GM18907 (cell line): ENCODE measurements around the gene INCA1.
A peak's percentile ranks its signal among the peaks of the same experiment; 100 is the strongest.

ENCODE experiments used
- ATAC-seq: cut with Tn5 transposase; IDR thresholded peaks from one replicate; pipeline ENCODE4 v1.9.1; 2021; ENCODE audit warnings: mild to moderate bottlenecking, moderate library complexity; ENCODE audit not compliant: unreplicated experiment

INCA1 gene

DNA sequence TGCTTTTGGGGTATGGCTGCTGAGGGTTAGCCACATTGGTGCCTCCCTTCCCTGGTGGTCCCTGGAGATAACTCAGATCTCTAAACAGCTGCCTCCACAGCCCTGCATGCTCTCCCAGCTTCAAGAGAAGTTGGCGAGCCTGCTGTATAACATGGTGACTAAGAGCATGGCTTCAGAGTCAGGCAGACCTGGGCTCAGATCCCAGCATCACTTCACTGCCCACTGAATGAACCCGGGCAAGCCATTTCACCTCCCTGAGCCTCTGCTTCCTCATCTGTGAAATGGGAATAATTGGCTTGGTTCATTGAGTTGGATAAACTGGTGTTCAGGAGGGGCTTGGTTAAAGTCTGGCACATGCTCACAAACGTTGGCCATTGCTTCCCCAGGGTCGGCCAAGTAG is 17.0 kb upstream of the INCA1 start:
- no peak for ATAC-seq

DNA sequence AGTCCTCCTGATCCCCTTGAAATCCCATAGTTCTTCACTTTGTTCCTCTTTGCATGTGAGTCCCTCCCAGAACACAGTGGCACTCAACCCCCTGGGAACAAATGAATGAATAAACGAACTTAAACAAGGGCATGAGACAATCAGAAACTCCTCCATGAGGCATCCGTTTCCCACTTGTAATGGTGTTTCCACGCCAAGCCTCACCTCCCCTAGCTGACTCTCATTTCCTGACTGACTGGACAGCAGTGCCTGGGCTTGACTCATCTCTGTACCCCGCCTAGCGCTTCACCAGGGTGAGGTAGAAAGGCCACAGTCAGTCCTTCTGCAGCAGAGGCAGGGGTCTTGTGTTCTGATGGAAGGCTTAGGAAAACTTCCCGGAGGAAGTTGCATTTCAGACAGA is 14.6 kb upstream of the INCA1 start:
- no peak for ATAC-seq

DNA sequence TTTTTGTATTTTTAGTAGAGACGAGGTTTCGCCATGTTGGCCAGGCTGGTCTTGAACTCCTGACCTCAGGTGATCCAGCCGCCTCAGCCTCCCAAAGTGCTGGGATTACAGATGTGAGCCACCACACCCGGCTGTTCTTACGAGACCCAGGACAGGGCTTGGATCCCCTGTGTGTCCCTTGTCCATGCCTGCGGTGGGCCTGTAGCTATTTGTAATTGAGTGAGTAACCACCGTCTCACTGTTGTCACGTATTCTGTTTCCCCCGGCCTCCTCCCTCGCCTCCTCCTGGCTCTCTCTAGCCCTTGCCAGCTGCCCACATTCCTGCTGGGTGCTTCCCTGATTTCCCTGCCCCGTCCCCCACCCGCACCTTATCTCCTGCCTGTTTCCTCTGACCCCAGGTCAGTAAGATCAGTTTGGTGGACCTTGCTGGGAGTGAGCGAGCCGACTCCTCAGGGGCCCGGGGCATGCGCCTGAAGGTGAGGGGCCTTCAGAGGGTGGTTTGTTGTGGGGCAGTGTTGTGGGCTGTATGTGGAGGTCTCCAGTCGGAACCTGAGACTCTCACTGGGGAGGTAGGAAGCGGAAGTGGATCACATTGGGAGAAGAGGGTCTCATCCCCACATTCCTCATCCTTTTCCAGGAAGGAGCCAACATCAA is 6.0 kb upstream of the INCA1 start:
- no peak for ATAC-seq

DNA sequence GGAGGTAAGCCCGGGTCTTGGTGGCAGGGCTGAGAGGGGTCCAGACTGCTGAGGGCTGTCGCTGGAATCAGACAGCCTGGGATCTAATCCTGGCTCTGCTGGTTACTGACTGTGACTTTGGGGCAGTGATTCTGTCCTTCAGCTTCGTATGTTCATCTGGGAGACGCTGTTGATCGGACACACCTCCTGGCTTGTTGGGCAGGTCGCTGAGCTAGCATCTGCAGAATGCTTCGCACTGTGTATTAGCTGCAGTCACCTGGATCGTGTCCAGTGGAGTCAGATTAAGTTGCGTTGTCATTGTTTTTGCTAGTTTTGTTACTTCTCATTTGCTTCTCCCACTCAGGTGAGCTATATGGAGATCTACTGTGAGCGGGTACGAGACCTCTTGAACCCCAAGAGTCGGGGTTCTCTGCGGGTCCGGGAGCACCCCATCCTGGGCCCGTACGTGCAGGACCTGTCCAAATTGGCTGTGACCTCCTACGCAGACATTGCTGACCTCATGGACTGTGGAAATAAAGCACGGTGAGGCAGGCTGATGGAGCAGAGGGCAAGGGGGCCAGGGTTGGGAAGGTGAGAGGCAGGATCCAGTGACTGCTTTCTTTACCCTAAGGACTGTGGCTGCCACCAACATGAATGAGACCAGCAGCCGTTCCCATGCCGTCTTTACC is 4.9 kb upstream of the INCA1 start:
- no peak for ATAC-seq

DNA sequence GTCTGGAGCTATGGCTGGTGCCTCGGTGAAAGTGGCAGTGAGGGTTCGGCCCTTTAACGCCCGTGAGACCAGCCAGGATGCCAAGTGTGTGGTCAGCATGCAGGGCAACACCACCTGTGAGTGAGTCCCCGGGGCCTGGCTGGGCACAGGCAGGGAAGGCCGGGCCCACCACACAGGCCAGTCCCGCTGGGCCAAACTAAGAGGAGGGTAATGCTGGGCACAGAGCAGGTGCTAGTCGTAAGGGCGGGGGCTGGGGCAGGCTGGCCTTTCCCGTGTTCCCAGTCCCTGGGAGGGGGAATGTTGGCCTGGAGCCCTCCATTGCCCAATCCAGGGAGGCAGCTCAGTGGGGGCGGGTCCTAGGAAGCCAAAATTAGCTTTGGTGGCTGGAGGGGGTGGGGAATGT is 2.9 kb upstream of the INCA1 start:
- ATAC-seq, result no peak

DNA sequence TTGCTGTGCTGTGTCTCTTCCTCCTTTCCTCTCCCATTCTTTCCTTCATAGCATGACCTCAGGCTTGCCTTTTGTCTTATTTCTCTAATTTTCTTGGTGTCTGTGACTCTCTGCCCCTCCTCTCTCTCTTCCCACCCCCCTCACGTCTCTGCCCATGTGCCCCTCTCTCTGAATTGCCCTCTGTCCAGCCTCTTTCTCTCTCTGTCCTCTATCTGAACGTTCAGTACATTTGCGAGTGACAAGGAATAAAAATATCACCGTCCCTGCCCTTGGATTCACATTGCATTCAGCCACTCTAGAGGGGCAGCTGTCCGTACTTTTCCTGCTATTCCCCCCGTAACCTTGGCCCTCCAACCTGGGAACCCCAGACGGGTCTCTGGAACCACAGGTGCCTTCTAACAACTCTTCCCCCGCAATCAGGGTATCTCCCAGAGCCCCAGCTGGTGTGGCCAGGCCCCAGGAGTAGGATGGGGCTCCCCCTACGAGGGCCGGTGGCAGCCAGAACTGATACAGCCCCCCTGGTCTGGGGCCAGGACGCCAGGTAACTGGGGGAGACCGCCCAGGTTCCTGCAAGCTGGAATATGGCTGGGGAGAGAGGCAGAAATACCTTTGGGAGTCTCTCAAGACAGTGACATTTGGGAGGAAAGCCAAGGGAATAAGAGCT is 2.2 kb upstream of the INCA1 start:
- ATAC-seq, result no peak

DNA sequence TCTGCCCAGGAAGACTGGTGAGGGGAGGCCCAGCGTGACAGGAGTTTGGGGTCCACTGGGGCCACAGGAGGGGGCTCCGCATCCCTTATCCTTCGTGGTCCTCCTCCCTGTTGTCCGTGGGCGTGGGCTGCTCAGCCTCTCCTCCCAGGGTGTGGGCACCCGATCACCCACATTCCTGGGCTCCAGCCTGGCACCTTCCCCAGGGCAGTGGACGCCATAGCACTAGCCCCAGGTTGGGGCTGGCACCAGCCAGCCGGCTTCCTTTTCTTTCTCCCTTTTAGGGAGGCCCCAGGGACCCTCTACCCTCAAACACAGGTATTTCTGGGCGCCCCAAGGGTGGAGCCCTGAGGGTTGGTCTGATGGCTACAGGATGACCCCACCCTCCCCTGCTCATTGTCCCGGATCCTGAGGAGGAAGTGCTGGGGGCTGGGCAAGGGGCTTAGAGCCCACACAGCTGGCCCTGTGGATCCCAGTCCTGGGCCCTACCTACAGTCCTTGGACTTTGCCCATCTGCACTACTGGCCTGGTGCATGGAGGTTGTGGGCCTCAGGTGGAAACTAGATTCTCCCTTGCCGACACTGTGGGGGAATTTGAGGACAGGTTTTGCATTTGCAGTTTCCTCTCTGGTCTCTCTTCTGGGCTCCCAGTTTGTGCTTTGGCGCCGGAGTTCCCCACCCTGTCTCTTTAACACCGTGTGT is 1.6 kb upstream of the INCA1 start:
- no peak for ATAC-seq

DNA sequence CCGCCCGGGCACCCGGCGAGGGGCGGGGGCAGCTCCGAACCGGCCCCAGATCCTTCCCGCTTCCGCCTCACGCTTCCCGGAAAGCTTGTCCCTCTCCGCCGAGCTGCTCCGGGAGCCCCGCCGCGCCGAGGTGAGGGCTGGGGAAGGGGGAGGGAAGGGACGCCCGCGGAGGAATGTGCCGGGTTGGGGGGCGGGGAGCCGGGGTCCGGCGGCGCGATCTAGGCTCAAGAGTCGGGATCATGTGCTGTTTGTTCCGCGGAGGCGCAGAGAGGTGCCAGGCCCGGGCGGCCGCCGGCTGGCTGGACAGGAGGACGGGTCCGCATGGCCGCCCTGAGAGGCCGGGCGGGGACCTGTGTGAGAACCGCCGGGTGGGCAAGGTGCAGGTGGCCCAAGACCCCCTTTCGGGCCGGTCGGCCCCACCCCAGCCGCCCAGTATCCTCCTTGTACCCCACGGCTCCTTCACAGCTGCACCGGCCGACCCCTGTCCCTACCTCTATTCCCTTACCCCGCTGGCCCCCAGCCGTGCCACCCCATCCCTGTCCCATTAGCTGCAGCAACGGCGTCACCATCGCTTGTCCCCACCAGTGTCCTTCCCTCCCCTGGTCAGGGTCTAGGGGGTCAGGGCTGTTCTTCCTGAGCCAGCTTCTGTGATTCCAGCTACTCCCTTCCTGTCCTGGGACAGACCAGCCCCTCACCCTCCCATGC is 857 bp upstream of the INCA1 start:
- peak; percentile 12 for ATAC-seq

DNA sequence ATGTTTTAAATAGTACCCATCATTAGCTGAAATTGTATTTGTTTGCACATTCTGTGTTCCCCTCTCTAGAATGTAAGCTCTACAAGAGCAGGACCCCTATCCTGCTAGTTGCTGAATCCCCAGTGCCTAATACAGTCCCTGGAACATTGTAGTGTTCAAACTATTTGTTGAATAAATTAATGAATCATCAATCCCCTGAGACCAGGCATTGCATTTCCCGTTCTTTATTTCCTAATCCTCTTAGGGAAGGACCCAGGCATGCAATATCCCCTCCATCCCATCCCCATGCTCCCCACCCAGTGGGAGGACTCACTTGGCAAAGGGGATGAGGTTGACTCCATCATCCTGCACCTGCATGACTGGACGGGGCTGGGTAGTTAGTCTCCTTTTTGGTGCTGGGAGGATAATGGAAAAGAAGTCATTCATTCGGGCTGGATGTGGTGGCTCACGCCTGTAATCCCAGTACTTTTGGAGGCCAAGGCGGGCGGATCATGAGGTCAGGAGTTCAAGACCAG is 3.2 kb downstream of the INCA1 start:
- no peak for ATAC-seq

DNA sequence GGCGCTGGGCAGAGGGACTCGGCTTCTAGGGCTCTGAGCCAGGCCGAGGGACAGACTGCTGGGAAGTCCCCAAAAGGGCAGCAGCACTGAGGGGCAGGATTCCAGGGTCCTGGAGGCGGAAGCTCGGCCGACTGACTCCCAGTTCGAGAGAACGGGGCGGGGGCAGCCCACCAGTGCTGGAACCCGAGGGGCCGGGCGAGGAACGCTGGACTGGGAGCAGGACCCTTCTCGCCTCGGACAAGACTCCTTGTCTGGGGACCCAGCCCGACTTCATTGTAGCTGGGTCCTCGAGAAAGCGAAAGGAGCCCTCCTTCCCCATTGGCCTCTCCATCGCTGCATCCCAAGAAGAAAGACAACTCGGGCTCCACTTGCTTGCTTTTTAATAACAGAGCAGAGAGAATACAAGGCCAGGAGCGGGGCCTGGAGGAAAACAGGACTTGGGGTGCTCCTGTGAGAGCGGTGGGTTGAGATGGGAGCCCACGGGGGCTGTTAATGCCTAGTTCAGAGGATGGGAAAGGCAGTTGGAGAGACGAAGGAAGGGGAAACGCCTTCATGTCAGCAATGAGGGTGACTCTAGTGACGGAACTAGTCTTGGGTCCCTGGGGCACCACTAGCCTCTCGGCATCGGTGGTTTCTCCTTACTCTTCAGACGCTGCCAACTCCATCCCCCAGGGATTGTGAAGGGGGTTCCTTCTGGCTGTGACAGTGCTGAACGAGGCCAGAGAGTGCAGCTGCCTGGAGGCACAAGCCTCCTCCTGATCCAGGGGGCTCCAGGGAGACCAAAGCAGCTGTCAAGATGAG is 9.4 kb downstream of the INCA1 start:
- ATAC-seq, result peak; percentile 16

DNA sequence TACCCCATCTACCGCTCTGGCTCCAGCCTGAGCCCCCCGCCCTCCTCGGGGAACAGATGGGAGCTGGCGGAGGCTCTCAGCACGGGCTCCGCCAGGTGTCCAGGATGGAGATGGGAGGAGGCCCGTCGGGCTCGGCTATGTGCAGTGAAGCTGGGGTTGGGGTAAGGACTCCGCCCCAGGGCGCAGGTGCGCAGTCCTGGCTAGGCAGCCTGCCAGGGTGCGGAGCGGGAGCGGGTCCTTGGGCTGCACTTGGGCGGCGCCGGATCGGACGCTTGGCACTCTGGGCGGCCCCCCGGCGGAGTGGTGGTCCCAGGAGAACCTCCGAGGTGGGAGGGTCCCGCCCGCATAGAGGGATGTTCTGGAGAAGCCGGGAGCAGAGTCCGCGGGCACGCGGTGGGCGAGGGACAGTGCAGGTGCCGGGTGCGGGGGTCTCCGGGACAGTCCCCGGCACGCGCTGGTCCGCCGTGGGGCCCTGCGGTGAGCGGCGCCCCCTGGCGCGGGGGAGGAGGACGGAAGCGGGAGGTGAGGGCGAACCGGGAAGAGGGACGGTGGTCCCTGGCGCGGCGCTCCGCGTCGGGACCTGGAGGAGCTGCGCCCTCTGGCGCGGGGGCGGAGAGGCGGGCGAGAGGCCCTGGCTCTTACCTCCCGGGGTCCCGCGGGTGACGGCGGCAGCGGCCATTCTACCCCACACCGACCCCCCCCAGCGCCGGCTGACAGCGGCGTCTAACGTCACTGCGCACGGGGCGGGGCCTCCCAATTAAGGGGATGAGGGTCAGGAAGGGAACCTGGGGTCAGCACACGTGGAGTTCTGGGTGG is 10.2 kb downstream of the INCA1 start, which contains the start of gene CAMTA2:
Gene CAMTA2 (minus strand): TSS at position 725 of the 816 bp plus-strand sequence. CDS start 1,453 bp downstream, outside the sequence.
- ATAC-seq, result peak; percentile 63

DNA sequence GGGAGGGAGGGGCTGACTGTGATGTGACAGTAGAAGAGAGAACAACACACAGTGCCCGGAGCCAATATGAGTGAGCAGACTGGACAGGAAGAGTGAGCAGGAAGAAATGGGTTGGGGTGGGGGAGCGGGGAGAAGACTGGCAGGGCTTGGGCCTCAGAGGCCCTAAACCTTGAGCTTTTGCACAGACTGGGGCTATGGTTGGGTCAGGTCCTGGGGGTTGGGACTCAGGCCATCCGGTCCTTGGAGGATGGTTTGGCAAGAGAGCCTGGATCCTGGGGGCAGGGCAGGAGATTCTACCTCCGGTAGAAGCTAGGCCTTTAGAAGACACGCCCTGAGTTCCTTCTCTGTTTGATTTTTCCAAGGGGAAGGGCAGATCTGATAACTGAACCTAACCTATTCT is 10.9 kb downstream of the INCA1 start:
- ATAC-seq, result no peak

DNA sequence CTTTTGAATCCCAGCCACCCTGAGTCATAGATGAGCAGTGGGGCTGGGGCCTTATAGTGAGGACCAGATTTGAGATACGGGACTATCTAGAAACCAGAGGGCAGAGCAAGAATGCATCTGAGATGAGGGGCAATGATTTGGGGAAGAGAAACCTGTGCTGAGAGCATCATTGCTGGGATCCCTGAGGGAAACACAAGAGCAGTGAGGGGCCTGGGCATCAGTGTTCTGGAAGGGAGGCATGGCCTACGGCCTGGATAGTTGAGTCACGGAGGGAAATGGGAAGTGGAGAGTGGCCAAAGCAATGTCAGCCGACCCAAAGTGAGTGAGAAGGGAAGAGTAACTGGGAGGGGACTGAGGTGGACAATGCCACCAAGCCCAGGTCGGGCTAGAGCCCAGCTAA is 15.0 kb downstream of the INCA1 start:
- no peak for ATAC-seq

DNA sequence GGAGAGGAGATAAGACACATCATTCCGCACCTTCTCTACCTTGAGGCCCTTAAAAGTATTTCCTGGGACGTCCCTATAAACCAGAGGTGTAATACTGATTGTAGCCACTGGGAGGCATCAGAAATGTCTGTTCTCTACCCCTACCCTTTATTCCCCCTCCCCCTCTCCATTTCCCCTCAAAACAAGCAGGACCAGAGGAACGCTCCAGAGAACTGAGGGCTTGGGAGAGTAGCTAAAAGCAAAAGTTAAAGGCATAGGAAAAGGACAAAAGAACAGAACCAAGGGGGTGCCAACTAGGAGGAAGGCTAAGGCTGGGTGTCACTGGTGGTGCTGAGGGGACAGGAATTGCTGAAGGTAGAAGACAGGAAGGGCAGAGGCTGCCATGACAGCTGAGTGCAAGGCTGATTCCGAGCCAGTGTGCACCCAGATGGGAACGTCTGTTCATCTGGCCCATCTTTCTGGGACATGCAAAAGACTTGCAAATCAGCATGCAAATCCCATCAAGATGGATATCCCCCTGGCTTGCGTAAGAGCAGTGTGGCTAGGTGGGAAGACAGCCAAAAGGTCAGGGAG is 16.6 kb downstream of the INCA1 start:
- ATAC-seq, result no peak

DNA sequence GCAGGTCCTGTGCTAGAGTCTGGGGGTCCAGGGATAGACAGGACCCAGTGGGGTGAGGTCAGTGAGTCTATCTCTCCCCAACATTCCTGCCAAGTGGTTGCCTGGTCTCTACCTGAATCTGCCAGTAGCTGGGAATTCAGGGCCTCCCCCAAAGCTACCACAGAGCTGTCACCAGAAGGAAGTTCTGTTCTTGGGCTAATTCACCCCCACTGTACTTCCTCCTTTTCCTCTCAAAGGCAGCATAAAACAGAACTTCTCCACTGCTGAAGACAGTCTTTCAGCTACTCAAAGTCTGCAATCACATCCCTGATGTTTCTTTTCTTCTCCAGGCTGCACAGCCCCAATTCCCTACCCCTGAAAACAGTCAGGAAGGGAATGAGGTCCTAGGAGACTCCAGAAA is 18.6 kb downstream of the INCA1 start:
- no peak for ATAC-seq

DNA sequence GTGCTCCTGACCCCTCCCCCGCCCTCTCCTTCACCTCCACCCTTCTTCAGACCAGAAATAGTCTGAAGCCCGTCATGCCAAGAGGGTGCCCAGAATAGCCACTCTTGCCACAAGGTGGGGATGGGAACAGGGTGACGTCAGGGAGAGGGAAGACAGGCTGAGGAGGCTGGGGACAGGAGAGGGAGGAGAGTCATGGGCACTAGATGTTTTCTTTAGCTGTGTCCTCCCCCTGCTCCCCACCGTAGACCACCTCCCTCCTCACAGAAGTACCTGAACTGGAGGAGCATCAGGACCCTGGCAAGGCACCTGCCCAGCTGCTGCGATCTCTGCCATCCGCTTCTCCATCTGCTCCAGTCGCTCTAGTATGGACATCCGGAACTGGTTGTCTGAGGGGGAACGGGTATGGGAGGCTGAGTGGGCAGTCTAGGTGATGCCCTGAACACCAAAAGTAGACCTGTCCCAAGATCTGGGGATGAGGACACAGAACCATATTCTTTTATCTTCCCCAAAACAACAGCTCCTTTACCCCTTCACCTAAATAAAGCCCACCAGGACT is 23.1 kb downstream of the INCA1 start:
- no peak for ATAC-seq

DNA sequence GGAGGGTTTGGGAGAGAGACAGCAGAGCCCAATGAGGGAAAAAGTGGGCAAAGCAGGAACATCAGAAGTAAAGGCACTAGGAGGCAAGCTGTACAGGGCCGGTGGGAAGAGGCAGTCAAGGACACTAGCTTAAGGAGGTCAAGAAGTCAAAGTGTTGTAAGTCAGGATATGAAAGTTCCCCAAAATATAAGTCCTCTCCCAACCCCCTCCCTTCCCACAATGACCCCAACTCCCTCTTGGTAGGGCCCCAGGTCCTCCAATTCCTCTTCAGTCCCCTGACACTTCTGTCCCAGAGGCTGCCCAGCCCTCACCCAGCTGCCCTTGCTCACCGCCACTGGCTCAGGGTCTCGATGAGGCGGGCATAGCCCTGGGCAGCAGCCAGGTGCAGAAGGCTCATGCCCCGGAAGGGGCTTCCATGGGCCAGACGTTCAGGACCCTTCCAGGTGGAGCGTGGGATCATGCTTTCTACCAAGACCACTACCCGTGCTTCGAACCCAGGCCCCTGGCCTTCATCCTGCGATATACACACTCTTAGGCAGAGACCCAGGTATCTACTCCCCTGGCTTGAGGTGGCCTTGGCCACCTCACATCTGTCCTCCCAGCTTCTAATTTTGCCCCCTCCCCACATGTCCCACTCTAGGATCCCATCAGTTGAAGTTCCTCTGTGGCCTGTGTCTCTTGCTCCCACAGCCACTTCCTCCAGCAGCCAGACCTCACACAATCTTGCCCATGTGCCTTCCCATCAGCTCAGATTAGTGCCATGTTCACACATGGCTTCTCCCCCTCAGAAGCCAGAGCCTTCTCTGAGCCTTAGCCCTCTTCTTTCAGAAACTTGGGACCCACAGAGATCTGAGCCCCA is 23.8 kb downstream of the INCA1 start:
- no peak for ATAC-seq

DNA sequence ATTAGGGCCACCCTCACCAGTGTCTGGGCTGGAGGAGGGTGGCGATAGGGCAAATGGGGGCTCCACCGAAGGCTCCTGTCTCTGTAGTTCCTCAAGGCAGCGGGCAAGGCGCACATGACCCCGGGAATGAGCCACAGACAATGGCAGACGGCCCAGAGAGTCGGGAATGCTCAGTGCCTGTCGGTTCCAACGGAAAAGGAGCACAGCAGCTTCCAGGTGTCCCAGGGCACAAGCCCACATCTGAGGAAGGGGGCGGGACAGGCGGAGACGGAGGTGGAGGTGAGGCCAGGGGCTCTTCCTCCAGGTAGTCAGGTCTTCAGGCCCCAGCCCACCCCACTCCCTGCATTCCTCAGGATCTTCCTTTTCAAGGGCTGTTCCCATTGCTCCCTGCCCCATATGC is 24.6 kb downstream of the INCA1 start:
- no peak for ATAC-seq
